Hindlimb muscle (tissue), 1 donor: ENCODE data around the gene PRKCA. TPM values are rescaled to one million over a fixed set of nuclear protein-coding genes. Genes with fewer than 3 reads are reported as not detected.
"Not testable (repeated sequence)": the region's sequence is repeated elsewhere in the genome, so short reads cannot be mapped to it uniquely, and the experiment has no call there.

Experiments used
- DNase-seq: peaks from one replicate; pipeline ENCODE4 v3.0.0-alpha.2; 2013
- polyA plus RNA-seq: library from polyadenylated mRNA; unstranded; fragments of 120-200 nt; gene quantifications from one replicate; pipeline ENCODE4 v1.2.1, GENCODE V29; 2013; ENCODE audit not compliant: insufficient read length

Gene PRKCA
- polyA plus RNA-seq, 1 donor, result 2.9 TPM

DNA sequence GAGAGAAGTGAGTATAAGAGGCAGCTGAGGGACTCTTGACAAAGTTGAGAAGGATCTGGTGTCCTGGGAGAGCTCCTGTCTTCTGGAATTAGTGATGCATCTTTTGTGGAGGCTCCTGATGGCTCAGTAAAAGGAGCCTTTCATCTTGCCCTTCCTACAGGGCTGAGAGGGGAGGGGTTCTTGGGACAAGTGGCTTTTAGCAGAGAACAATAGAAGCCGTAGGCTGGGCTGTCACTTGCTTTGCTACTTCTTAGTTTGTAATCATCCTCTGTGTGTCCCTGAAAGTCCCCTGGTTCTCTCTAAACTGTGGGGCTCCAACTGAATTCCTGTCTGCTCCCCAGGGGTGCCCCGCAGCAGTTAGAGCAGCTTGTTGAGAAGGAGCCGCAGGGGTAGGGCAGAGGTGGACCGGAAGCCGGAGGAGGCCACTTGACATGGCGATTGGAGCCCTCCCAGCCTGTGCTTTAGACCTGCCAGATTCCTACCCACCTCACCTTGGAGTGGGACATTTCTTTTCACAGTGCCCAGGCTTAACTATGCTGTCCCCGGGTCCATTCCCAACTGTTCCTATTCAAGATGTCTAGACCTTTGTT lies 85.1 kb downstream of the PRKCA start:
- no peak for DNase-seq

DNA sequence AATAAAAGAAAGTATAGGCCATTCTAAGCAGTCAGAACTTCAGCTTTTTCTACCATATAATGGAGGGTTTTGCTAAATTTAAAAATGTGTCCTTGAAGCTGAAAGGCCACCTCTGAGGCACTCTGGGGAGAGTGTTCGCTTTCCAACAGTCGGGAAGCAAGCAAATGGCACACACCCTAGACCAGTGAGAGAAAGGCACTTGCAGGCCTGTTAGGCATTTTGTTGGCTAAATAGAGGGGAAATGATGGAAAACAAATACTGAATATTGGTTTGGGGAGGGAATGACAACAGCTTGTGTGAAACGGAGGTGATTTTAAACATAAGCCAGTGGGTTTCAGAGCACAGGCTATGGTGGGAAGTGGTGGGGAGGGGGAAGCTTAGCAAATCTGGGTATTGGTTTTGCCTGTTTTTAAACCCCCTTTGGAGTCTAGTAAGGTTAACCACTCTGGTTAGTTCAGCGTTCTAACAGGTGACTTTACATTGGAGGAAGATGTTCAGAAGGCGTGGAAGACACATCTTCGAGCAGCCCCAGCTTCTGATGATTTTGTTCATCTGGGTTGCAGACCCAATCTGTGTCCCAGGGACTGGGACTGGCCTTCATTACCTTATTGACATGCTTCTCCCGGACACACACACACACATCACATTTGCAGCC lies 90.5 kb downstream of the PRKCA start:
- DNase-seq, result no peak

DNA sequence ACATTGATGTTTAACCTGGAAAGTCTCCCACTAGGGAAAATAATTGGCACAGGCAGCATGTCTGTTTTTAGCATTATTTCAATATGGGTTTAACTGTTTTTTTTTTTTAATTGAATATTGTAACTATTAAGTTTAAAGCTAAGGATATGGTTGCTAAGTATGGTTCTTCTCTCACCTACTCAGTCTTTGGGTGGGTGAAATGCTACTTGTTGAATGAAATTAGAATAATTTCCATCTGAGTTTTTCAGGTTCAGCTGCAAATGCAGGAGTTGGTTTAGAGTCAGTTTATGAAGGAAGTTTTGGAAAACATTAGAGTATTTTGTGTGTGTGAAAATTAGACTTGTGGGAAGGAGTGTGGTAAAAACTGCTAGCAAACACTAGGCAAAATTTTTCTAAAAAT lies 93.5 kb downstream of the PRKCA start:
- DNase-seq, result no peak

DNA sequence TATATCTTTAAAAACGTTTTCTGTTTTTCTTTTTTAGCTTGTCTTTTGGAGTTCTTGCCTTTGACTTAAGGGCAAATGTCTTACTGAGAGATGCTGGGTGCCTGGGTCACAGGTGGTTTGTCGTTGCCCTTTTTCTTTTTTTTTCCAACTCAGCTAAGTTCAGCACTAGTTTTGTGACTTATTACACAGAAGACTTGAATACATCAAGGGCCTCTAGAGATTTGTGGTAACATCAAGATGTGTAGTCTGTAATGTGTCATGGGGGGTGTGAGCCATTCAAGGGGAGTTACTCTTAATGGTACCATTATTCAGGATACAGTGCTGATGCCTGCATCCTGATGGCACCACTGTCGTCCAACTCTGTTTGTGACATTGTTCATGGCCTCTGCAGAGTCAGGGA lies 95.1 kb downstream of the PRKCA start:
- DNase-seq, result no peak

DNA sequence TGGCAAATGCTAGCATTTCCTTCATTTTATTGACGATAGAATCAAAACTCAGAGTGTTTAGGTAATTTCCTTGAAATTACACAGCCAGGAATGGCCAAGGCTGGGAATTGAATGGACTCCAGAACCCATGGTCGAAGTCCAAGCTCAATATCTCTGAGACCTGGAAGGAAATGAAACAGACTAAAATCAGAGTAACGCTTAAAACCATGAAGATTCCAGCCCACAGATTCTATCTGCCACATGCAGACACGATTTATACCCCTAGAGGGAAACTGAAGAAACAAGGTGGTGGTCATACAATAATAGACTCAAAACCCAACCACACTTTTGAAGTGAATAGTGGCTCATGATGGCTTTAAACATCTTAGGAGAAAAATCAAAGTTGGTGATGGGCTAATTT lies 95.6 kb downstream of the PRKCA start:
- no peak for DNase-seq

DNA sequence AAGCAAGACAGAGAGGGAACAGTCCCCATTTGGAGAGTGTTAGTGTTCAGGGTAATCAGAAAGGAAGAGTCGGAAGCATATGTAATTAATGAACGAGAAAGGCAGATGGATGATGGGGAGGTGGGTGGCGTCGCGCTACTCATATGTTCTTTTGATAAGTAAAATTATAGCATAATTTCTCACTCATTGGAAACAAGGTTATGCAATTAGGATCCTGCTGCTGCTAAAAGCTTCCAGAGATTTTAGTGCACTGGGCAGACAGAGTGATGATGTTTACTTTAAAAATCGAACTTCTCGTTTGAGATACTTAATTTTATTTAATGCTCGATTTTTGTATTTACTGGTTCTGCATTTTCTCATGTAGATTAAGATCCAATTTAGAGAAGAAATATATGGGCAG lies 96.2 kb downstream of the PRKCA start:
- no peak for DNase-seq

DNA sequence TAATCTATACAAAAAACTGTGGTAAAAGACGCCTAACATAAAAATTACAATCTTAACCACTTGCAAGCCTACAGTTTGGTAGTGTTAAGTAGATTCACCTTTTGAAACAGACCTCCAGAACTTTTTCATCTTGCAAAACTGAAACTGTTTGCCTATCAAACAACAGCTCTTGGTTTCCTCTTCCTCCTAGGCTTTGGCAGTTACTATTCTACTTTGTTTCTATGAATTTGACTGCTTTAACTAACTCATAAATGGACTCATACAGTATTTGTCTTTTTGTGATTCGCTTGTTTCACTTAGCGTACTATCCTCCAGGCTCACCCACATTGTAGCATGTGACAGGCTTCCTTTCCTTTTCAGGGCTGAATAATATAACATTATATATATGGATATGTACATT lies 97.0 kb downstream of the PRKCA start:
- no peak for DNase-seq

DNA sequence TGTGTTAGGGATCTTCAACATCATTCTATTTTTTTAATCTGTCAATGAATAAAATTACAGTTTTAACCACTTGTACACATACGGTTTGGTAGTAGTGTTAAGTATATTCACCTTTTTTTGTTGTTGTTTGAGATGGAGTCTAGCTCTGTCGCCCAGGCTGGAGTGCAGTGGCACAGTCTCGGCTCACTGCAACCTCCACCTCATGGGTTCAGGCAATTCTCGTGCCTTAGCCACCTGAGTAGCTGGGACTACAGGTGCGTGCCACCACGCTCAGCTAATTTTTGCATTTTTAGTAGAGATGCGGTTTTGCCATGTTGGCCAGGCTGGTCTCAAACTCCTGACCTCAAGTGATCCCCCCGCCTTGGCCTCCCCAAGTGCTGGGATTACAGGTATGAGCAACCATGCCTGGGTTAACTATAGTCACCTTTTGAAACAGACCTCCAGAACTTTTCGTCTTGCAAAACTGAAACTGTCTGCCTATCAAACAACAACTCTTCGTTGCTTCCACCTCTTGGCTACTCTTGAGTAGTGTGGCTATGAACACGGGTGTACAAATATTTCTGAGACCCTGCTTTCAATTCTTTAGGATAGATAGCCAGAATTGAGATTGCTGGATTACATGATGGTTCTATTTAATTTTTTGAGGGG lies 97.8 kb downstream of the PRKCA start:
- not testable (repeated sequence) for DNase-seq

DNA sequence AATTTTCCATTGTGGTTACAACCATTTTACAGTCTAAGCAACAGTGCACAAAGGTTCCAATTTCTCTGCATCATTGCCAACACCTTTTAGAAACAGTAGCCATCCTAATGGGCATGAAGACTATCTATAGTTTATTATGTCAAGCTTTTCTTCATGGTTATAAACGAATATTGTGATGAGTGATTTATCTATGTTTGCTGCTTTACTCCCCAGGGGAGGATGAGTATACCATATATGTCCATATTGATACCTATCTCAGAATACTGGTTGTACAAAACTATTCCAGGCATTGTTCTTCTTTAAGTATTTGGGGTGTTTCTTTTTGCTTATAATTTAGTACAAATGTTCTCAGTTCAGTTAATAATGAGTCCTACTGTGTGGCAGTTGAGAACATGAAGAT lies 98.3 kb downstream of the PRKCA start:
- no peak for DNase-seq

DNA sequence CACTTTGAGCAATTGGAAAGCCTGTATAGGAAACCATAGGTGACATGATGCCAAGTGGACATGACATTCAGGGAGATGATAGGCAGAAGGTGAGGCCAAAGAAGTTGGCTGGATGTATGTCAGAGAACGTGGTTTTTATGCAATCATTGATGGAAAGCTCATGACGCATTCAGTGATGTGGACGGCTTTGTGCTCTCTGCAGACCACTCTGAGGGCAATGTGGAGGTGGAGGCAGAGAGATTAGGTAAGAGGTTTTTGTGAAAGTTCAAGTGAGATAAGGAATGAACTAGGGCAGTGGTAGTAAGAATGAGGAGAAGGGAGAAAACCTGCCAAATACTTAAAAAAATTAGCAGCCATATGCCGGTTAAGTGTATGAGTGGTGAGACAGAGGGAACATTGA lies 99.0 kb downstream of the PRKCA start:
- no peak for DNase-seq

DNA sequence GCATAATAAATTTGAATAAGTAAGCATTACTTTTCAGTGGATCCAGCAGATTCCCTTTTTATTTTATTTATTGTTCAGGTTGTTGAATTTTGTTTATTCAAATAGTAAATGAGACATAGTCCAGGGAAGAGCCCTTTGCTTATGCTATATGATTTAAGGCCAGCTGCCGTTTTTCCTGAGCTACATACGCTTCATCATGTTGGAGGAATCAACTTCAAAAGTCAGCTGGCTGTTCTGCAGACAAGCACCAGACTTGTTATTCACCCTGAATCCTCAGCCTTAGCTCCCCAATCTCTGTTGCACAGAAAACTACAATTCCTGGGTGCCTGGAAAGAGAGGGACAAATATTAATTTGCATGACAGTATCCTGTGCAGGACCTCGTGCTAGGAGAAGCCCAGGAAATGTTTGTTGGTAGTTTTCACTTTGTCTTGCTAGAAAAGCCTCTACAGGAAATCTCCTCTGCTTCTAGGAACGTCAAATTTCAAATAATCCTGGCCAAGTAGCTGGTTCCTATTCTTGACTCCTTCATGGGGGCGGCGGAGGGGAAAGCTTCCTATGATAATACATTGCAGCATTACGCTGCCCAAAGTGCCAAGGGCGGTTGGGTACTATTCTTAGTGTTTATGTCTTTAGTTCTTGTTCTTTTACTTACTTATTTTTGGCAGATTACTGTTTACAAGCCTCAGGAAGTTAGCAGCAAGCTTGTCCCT lies 101.6 kb downstream of the PRKCA start:
- DNase-seq, result no peak

DNA sequence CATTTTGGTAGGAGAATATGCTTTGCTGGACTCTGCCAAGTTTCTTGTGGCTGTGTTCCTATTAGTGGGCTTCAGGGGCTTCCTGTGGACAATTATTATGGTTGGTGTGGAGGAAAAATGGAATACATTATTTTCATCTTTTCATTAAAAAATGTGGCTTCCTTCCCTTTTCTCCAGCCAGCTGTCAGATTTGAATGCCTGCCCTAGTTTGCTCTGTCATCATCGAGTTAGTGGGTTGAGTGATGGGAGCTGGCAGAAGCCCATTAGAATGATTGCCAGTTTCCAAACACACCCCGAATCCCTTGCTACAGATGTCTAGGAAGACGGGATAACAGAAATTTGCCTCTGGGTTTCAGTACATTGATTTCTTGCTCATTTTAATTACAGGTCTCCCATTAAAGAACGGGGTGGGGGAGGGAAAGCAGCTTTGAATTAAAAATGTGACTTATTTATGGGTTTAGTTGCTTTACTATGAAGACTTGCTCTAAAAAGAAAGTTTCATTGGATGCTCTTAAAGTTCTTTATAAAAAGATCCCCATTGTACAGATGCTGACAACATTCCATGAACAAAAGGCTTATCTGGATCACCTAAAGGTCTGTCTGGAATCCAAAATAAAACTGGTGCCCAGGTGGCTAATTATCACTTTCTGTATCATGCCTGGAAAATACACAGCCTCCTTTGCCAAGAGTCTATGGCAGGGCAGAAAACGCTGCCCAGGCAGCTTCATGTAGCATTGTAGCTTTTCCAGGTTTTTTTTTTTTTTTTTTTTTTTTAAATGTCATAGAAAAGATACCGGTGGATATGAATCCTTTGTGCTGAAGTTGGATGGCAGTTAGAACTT lies 103.6 kb downstream of the PRKCA start:
- peak; percentile 43 for DNase-seq

DNA sequence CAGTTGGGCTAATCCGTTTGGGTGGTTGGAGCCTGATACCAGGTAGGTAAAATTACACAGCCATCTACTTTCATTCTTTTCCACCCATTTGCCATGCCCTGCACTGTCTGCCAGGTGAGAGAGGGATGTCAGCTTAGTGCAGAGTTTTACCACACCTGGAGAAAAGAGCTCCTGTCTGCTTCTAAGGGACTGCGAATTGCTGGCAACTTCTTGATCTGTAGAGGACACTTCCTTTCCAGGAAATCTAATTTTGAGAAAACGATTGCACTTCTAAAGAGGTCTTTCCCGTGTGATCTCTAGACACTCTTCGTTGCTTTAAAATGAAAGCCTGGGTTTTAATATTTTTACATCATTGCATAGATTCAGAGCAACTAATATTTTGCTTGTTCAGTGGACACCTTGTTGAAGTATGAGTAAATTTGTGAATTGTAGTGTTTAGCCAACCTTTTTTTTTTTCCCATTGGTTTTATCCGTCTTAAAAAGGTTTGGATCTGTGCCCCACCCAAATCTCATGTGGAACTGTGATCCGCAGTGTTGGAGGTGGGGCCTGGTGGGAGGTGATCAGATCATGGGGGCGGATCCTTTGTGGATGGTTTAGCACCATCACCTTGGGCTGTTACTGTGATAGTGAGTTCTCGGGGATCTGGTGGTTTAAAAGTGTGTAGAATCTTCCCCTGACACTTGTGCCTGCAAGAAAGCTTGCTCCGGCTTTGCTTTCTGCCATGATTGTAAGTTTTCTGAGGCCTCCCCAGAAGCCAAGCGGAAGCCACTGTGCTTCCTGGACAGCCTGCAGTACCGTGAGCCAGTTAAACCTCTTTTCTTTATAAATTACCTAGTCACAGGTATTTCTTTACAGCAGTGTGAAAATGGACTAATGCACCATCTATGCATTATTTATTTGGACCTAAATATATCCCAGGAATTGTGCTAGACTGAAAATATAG lies 104.6 kb downstream of the PRKCA start:
- no peak for DNase-seq

DNA sequence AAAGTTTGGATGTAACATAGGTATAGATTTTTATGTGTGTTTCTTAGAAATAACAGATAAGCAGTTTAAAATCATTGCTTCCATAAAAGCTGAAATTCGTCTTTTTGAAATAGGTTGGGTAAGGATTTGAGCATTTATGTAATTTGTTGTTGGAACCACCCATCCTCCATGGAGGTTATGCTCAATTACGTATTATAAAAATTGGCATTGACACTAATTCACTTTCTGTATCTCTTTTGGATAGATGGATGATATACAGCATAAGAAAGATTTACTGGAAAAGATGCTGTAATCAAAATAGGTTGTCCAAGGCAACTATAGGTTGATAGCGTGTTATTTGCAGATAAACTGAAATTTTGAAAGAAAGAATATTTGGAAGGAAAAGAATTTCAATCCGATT lies 105.5 kb downstream of the PRKCA start:
- no peak for DNase-seq

DNA sequence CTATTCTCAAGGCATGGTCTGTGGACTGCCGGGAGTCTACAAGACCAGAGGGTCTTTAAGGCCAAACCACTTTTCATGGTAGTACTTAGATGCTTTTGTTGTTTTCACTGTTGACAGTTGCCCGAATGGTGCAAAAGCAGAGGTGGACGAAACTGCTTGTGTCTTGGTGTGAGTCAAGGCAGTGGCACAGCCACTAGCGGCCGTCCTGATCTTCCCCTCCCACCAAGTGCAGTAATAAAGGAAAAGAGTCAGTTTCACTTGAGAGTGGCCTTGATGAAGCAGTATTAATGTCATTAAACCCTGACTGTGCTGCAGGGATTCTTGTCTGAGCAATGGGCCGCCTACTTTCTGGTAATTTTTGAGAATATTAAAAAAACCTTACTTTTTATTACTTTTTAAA lies 109.1 kb downstream of the PRKCA start:
- no peak for DNase-seq

DNA sequence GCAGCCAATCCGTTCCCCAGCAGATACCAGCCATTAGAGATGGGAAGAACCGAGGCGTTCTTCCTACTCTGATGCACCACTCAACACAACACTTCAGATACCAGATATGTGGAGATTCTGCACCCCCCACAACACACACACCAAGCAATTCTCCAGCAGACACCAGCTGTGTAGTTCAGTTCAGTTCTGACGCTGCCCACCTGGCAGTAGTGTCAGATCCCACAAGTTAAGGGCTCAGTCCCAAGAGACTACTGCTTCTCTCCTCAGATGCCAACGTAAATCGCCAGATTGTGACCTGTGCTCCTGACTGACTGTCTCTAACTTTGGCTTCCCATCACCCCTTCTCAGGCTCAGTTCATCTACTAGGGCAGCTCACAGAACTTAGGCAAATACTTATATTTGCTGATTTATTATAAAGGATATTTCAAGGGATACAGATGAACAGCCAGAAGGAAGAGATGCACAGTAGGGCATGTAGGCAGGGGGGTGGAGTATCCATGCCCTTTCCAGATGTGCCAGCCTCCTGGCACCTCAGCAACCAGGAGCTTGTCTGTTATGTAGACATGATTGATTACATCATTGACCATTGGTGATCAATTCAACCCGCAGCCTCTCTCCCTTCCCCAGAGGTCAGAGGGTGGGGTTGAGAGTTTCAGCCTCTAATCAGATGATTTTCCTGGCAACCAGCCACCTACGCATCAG lies 110.6 kb downstream of the PRKCA start:
- no peak for DNase-seq

DNA sequence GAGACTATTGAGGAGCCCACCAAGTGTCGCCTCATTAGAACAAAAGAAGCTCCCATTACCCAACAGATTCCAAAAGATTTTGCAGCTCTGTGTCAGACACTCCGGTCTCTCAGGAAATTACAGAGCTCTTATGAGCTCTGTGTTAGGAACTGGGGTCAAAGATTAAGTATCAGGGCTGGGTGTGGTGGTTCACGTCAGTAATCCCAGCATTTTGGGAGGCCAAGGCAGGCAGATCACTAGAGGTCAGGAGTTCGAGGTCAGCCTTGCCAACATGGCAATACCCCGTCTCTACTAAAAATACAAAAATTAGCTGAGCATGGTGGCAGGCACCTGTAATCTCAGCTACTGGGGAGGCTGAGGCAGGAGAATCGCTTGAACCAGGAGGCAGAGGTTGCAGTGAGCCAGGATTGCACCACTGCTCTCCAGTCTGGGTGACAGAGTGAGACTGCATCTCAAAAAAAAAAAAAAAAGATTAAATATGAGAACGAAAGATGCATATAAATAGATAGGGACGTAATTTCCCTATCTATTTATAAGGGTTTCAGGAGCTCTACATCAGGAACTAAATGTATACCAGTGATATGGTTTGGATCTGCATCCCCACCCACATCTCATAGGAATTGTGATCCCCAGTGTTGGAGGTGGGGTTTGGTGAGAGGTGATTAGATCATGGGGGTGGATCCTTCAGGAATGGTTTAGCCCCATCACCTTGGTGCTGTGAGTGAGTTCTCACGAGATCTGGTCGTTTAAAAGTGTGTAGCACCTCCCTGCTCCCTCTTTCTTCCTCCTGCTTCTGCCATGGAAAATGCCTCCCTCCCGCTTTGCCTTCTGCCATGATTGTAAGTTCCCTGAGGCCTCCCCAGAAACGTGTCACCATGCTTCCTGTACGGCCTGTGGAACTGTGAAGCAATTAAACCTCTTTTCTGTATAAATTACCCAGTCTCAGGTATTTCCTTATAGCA lies 111.4 kb downstream of the PRKCA start:
- no peak for DNase-seq

DNA sequence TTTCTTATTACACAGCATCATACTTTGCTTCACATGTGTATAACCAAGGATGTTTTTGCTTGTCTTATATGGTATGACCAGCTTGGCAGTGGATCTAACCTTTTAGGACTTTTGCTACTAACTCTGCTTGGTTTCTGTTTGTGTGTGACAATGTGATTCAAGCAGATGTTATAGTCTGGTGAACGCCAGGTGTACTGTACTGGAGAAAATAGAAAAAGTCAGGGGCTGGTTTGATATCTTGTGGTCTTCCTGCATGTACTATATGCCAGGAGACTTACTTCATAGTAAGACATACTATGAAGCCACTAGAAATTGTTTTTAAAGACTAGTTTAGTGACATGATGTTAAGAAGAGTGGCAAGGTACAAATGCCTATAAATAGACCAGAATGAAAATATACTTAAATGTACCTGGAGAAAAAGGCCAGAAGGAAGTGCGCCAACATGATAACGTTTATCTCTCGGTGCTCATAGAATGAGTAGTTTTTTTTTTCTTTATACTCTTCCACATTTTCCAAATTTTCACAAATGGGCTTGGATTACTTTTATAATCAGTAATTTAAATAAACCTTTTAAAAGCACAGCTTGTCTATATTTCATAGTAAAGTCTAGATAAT lies 112.3 kb downstream of the PRKCA start:
- DNase-seq, result no peak
